SK-N-SH (cell line): ENCODE measurements around the gene C3orf70. TPM values are rescaled to one million over a fixed set of nuclear protein-coding genes. Genes with fewer than 3 reads are reported as not detected.

ENCODE experiments used
- CTCF ChIA-PET: fragments of 300-600, 350-600 bp; formaldehyde crosslinking; extraction: SDS; loops from one replicate; lab custom pipeline; 2021; lab: Yijun Ruan, JAX
- POLR2A ChIA-PET: fragments of 350-600 bp; sonication (Branson Sonifier 250); formaldehyde crosslinking; extraction: SDS; loops from one replicate; lab custom pipeline; 2020; ENCODE audit warnings: antibody characterized with exemption, inconsistent platforms; lab: Yijun Ruan, JAX
- DNase-seq: peaks from one replicate; pipeline ENCODE4 v3.0.0; 2012
- H2AFZ ChIP-seq: fragments of 200-600 bp; sonication (generic); 2 replicates; pipeline ENCODE4 v1.8.1; 2016; ENCODE audit warnings: antibody characterized with exemption, mild to moderate bottlenecking, low read depth
- H3F3A ChIP-seq: fragments of 200-600 bp; sonication (generic); replicated peaks from 2 replicates; pipeline ENCODE3; 2016; ENCODE audit warnings: antibody characterized with exemption, mild to moderate bottlenecking; ENCODE audit not compliant: insufficient read depth
- H3K27ac ChIP-seq, 2 experiments: fragments of 200-500 bp in 1 of 2; fragments of 200-600 bp in 1 of 2; sonication (Bioruptor generic) in 1 of 2; sonication (generic), shearing (Covaris generic) in 1 of 2; 2 replicates each; pipeline versions ENCODE4 v1.5.1 to v1.6.1; 2014 to 2016; ENCODE audit warnings: low read depth in 2 of 2, inconsistent platforms in 1 of 2, low read length in 1 of 2, mild to moderate bottlenecking in 1 of 2, mixed read lengths in 1 of 2
- H3K27me3 ChIP-seq: fragments of 200-600 bp; sonication (generic), shearing (Covaris generic); 2 replicates; pipeline ENCODE4 v1.6.1; 2016; ENCODE audit warnings: mixed run types; ENCODE audit not compliant: insufficient read depth
- H3K36me3 ChIP-seq, 2 experiments: fragments of 200-500 bp in 1 of 2; fragments of 200-600 bp in 1 of 2; sonication (Bioruptor generic) in 1 of 2; sonication (generic) in 1 of 2; replicated peaks in 1 of 2; 2 replicates each; pipeline versions ENCODE3 to v1.5.1; 2014 to 2016; ENCODE audit warnings: low read length in 1 of 2, mild to moderate bottlenecking in 1 of 2; ENCODE audit not compliant: insufficient read depth in 2 of 2, control insufficient read depth in 1 of 2
- H3K4me1 ChIP-seq, 2 experiments: fragments of 200-500 bp in 1 of 2; fragments of 200-600 bp in 1 of 2; sonication (Bioruptor generic) in 1 of 2; sonication (generic), shearing (Covaris generic) in 1 of 2; 2 replicates each; pipeline versions ENCODE4 v1.5.1 to v1.6.1; 2014 to 2016; ENCODE audit warnings: low read depth in 1 of 2, low read length in 1 of 2, mixed run types in 1 of 2; ENCODE audit not compliant: insufficient read depth in 2 of 2, control insufficient read depth in 1 of 2
- H3K4me2 ChIP-seq: fragments of 200-600 bp; sonication (generic), shearing (Covaris generic); 2 replicates; pipeline ENCODE4 v1.6.1; 2017; ENCODE audit warnings: mixed run types
- H3K4me3 ChIP-seq, 2 experiments: fragments of 200-500 bp in 1 of 2; fragments of 200-600 bp in 1 of 2; sonication (Bioruptor generic) in 1 of 2; sonication (generic), shearing (Covaris generic) in 1 of 2; 2 replicates each; pipeline versions ENCODE4 v1.5.1 to v1.8.1; 2014 to 2016; ENCODE audit warnings: low read depth in 2 of 2, inconsistent platforms in 1 of 2, low read length in 1 of 2, mild to moderate bottlenecking in 1 of 2, mixed read lengths in 1 of 2, moderate library complexity in 1 of 2
- H3K79me2 ChIP-seq: fragments of 200-600 bp; sonication (generic); 2 replicates; pipeline ENCODE4 v1.8.1; 2017; ENCODE audit warnings: mild to moderate bottlenecking; ENCODE audit not compliant: insufficient read depth
- H3K9ac ChIP-seq: fragments of 200-600 bp; sonication (generic); 2 replicates; pipeline ENCODE4 v1.6.1; 2017; ENCODE audit warnings: mixed run types
- H3K9me2 ChIP-seq: fragments of 200-600 bp; sonication (generic); 2 replicates; pipeline ENCODE4 v1.6.1; 2017; ENCODE audit warnings: mixed run types
- H3K9me3 ChIP-seq: fragments of 200-600 bp; sonication (generic); 2 replicates; pipeline ENCODE4 v1.6.1; 2017; ENCODE audit warnings: mixed run types, mild to moderate bottlenecking, moderate library complexity
- H4K20me1 ChIP-seq: fragments of 200-600 bp; sonication (generic); 2 replicates; pipeline ENCODE4 v1.6.1; 2017; ENCODE audit warnings: mild to moderate bottlenecking, mixed run types; ENCODE audit not compliant: insufficient read depth
- ELF1 ChIP-seq: IDR thresholded peaks from 2 replicates; pipeline ENCODE4 v1.4.0; 2012
- FOXJ3 ChIP-seq: sonication (generic); formaldehyde crosslinking; IDR thresholded peaks from 2 replicates; pipeline ENCODE4 v1.5.1; 2020; ENCODE audit warnings: mild to moderate bottlenecking, missing genetic modification reagents
- GABPA ChIP-seq: IDR thresholded peaks from 2 replicates; pipeline ENCODE4 v1.4.0; 2012; ENCODE audit warnings: low read depth, mild to moderate bottlenecking
- JUND ChIP-seq: IDR thresholded peaks from 2 replicates; pipeline ENCODE4 v1.4.0; 2012
- MEF2A ChIP-seq: IDR thresholded peaks from 2 replicates; pipeline ENCODE4 v1.4.0; 2012; ENCODE audit warnings: low read depth, borderline replicate concordance
- MXI1 ChIP-seq: IDR thresholded peaks from 2 replicates; pipeline ENCODE4 v1.6.1; 2012; ENCODE audit warnings: mild to moderate bottlenecking, low read depth, low read length, improper control_type of control experiment
- NFIC ChIP-seq: IDR thresholded peaks from 2 replicates; pipeline ENCODE4 v1.4.0; 2012; ENCODE audit warnings: borderline replicate concordance
- NRF1 ChIP-seq: IDR thresholded peaks from 2 replicates; pipeline ENCODE4 v1.6.1; 2012; ENCODE audit warnings: low read depth, mild to moderate bottlenecking, low read length
- RAD21 ChIP-seq: IDR thresholded peaks from 2 replicates; pipeline ENCODE4 v1.6.1; 2012; ENCODE audit warnings: mild to moderate bottlenecking, low read length
- RFX5 ChIP-seq: IDR thresholded peaks from 2 replicates; pipeline ENCODE4 v1.6.1; 2012; ENCODE audit warnings: mild to moderate bottlenecking, improper control_type of control experiment, low read length
- SIN3A ChIP-seq: IDR thresholded peaks from 2 replicates; pipeline ENCODE4 v1.6.1; 2012; ENCODE audit warnings: low read depth, mild to moderate bottlenecking, low read length, moderate library complexity, borderline replicate concordance
- YY1 ChIP-seq: IDR thresholded peaks from 2 replicates; pipeline ENCODE4 v1.4.0; 2012; ENCODE audit warnings: low read depth, mild to moderate bottlenecking
- WGBS: methylation state at CpG from one replicate; pipeline ENCODE4 v1.1.6; 2017; ENCODE audit warnings: low lambda C conversion rate; 5-methylcytosine and 5-hydroxymethylcytosine counted together
- polyA plus RNA-seq, 3 experiments: library from polyadenylated mRNA; depleted of rRNA; stranded (reverse); fragments of >200 nt; gene quantifications; 2 replicates each; pipeline ENCODE4 v1.2.3, GENCODE V29; 2012
- TF ChIP-seq, protein P1 (sequence below): fragments of 200-600 bp; sonication (generic); IDR thresholded peaks from 2 replicates; pipeline ENCODE4 v1.6.1; 2017; ENCODE audit warnings: antibody characterized with exemption, mild to moderate bottlenecking, moderate library complexity
- TF ChIP-seq, protein P2 (sequence below): IDR thresholded peaks from 2 replicates; pipeline ENCODE4 v1.4.0; 2012; ENCODE audit warnings: low read depth
- TF ChIP-seq, protein P3 (sequence below): fragments of 150-350 bp; IDR thresholded peaks from 2 replicates; pipeline ENCODE4 v1.6.1; 2017; ENCODE audit warnings: antibody characterized with exemption, low read length, low read depth, borderline replicate concordance

C3orf70 gene
- polyA plus RNA-seq, 1 of the 3 experiments (the other 2 are of a cell fraction): under 0.01 TPM

DNA sequence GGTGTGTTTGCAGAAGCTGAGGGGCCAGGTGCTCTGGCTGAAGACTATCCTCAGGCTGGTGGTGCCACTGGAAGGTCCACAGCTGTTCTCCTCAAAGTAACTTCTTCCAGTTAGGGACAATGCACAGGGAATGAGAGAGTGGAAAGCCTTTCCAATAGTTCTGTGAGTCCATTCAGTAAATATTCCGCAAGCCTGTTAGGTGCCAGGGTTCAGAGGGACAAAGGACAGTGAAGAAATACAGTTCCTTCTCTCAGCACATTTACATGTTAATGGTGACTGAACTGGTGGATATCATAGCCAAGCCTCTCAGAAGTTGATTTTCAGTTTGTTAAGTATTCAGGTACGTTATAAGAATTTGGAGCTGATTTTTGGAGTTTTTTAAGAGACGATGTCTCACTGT lies 122.5 kb downstream of the C3orf70 start:
- H3K4me1 ChIP-seq: no peaks in the 10 kb centered on the region
- ChIA-PET POLR2A (no interaction called here), CTCF (no interaction called here)
- no peaks in the 10 kb centered on the region for H3K27me3 ChIP-seq
- H3F3A ChIP-seq: no peaks in the 10 kb centered on the region
- no peak overlapping the region for H2AFZ ChIP-seq
- H3K9me2 ChIP-seq: no peaks in the 10 kb centered on the region
- H3K9ac ChIP-seq: no peak overlapping the region
- no peaks in the 10 kb centered on the region for H4K20me1 ChIP-seq
- H3K4me2 ChIP-seq: no peak overlapping the region
- H3K36me3 ChIP-seq: peaks cover 0 to 7% of the 10 kb centered on the region in 2 experiments
- H3K9me3 ChIP-seq: no peaks in the 10 kb centered on the region
- no peak overlapping the region for H3K27ac ChIP-seq
- DNase-seq: no peak
- 97% methylated on average over 3 of the region's 3 CpGs for WGBS
- no peak overlapping the region for H3K4me3 ChIP-seq
- no peaks in the 10 kb centered on the region for H3K79me2 ChIP-seq
- no peak for TF ChIP-seq RAD21
- TF ChIP-seq, protein P1, sequence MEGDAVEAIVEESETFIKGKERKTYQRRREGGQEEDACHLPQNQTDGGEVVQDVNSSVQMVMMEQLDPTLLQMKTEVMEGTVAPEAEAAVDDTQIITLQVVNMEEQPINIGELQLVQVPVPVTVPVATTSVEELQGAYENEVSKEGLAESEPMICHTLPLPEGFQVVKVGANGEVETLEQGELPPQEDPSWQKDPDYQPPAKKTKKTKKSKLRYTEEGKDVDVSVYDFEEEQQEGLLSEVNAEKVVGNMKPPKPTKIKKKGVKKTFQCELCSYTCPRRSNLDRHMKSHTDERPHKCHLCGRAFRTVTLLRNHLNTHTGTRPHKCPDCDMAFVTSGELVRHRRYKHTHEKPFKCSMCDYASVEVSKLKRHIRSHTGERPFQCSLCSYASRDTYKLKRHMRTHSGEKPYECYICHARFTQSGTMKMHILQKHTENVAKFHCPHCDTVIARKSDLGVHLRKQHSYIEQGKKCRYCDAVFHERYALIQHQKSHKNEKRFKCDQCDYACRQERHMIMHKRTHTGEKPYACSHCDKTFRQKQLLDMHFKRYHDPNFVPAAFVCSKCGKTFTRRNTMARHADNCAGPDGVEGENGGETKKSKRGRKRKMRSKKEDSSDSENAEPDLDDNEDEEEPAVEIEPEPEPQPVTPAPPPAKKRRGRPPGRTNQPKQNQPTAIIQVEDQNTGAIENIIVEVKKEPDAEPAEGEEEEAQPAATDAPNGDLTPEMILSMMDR: no peak

DNA sequence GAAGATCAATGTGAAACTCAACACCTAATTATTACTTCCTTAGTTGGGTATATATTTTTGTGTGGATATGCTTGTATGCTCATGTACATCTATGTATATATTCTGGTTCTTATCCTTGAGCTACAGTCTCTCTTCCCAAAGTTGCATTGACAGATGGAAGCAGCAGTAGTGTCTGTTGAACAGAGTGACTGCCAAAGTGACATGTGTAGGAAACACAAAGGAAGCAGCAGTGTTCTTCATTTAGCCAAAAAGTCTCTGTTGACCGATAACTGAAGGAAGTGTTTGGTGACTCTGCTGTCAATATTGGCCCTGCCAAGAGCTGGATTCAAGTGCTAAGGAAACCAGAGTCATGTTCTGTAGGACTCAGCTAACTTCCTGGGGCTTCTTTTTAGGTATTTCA lies 123.8 kb downstream of the C3orf70 start:
- 93% methylated on average over 1 of the region's 1 CpG for whole genome bisulfite sequencing
- no peak for DNase-seq
- Histone ChIP-seq H3K36me3 (peaks cover 0 to 7% of the 10 kb centered on the region in 2 experiments), H4K20me1 (no peaks in the 10 kb centered on the region), H3F3A (no peaks in the 10 kb centered on the region), H2AFZ (no peak overlapping the region), H3K9ac (no peak overlapping the region), H3K9me3 (no peaks in the 10 kb centered on the region), H3K4me3 (no peak overlapping the region), H3K9me2 (no peaks in the 10 kb centered on the region), H3K79me2 (no peaks in the 10 kb centered on the region), H3K4me2 (no peak overlapping the region), H3K27ac (no peak overlapping the region), H3K4me1 (no peaks in the 10 kb centered on the region), H3K27me3 (no peaks in the 10 kb centered on the region)
- ChIA-PET POLR2A (no interaction called here), CTCF (interaction anchor here (0.6 kb wide), 1 partner anchor 13 kb away, joined by 3 read pairs; no protein-coding TSS in a partner anchor)
- TF ChIP-seq, protein P2, sequence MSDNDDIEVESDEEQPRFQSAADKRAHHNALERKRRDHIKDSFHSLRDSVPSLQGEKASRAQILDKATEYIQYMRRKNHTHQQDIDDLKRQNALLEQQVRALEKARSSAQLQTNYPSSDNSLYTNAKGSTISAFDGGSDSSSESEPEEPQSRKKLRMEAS: no peak
- TF ChIP-seq GABPA (no peak), MEF2A (no peak), FOXJ3 (CRISPR knock-in tag) (no peak), ELF1 (no peak), RFX5 (no peak), JUND (no peak), MXI1 (no peak), NRF1 (no peak), NFIC (no peak), RAD21 (no peak), YY1 (no peak), SIN3A (no peak)
- TF ChIP-seq, protein P1: no peak
- TF ChIP-seq, protein P3, sequence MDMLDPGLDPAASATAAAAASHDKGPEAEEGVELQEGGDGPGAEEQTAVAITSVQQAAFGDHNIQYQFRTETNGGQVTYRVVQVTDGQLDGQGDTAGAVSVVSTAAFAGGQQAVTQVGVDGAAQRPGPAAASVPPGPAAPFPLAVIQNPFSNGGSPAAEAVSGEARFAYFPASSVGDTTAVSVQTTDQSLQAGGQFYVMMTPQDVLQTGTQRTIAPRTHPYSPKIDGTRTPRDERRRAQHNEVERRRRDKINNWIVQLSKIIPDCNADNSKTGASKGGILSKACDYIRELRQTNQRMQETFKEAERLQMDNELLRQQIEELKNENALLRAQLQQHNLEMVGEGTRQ: no peak
